Epithelial cell of proximal tubule (primary cell): ENCODE measurements around the gene HMGCL. TPM values are rescaled to one million over a fixed set of nuclear protein-coding genes. Genes with fewer than 3 reads are reported as not detected.
"Not testable (repeated sequence)": the region's sequence is repeated elsewhere in the genome, so short reads cannot be mapped to it uniquely, and the experiment has no call there.

ENCODE experiments used
- DNase-seq: peaks from one replicate; pipeline ENCODE4 v3.0.0-alpha.2; 2011; ENCODE audit warnings: low read depth
- H3K4me3 ChIP-seq: 2 replicates; pipeline ENCODE4 v1.5.1; 2011; ENCODE audit warnings: low read depth, mild to moderate bottlenecking, low read length
- CTCF ChIP-seq: conservative IDR thresholded peaks from 2 replicates; pipeline ENCODE4 v1.5.1; 2012; ENCODE audit warnings: low read depth, mild to moderate bottlenecking, low read length
- total RNA-seq: library from RNA; depleted of rRNA; stranded (reverse); fragments of >200 nt; gene quantifications from 2 replicates; pipeline ENCODE4 v1.2.3, GENCODE V29; 2015

HMGCL gene
- total RNA-seq, 1 donor from 2014 or later: 38.5 TPM

DNA sequence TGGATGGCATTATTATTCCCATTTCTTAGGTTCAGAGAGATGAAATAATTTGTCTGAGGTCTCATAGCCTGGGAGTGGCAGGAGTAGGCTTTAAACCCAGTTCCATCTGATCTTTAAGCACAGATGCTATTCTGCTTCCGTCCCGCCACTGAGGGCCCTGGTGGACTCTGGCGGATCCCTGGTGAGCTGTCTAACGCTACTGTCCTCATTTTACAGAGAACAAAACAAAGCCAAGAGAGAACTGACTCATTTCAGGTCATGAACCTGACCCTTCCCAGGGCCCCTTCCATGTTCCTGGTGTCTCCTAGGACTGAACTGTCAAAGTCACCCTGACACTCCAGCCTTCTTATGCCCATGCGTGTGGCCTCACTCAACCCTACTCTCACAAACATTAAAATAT is 21.6 kb downstream of the HMGCL start:
- DNase-seq: no peak
- no peak overlapping the region for H3K4me3 ChIP-seq
- TF ChIP-seq CTCF: no peak

GRCh38 chr1:23802809-23803342 is 22.4 kb downstream of the HMGCL start:
- DNase-seq, H3K4me3 ChIP-seq: not testable (repeated sequence)

- DNase-seq: no peak
- H3K4me3 ChIP-seq: no peak overlapping the region
- TF ChIP-seq CTCF: no peak
Measured at GRCh38 chr1:23801876-23802275, 23.4 kb downstream of the HMGCL start.

- peak overlapping the region; percentile 91 for H3K4me3 ChIP-seq
- no peak for TF ChIP-seq CTCF
- DNase-seq: no peak
Measured at GRCh38 chr1:23801338-23801748, 23.9 kb downstream of the HMGCL start.

DNA sequence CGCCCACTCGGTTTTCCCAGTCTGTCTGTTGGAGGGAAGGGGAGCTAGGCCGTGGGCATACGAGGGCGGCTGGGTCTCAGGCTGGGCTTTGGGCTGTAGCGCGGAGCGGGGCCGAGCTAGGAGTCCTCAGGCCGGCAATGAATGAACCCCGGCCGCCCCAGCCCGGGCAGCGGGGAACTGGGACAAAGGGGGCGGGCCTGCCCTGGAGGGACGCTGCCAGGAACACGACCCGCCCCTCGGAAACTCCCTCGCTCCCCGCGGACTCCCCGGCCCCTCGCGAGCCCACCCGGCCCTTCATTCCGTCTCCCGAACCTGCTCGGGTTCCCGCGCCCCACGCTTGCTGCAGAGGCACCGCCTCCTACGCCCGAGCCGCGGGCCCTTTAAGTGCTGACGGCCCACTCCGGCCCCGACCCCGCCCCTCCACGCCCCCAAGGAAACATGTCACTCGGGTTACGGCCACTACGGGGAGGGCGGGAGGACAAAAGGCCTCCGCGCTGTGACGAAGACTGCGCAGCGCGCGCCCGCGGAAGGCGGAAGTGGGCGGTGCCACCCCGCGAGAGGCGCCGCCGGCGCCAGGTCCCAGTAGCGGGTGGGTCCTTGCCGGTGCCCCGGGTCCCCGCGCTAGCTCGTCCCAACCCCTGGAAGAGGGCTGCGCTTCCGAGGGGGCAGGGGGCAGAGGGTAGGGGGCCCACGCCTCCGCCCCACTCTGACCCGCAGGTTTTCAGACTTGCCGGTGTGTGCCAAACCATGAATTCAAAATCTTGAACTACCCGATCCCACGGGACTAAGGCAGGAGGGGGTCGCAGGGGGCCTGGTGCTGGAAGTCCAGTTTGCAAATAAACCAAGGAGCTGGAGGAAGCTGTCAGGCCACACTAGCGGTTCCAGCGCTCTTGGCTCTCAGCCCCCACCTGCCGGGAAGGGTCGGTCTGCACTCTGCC is 24.6 kb downstream of the HMGCL start, which contains the start of gene GALE:
Gene GALE, minus strand, starts transcription at position 355 of the 938 bp plus-strand sequence. CDS start 1,747 bp downstream, outside the sequence.
- no peak for TF ChIP-seq CTCF
- peak within 1 kb of the TSS; percentile 91 for H3K4me3 ChIP-seq
- peak; percentile 35 for DNase-seq

GRCh38 chr1:23799570-23800399 is 25.4 kb downstream of the HMGCL start:
- no peak for TF ChIP-seq CTCF
- DNase-seq: peak; percentile 59
- H3K4me3 ChIP-seq: peak overlapping the region; percentile 91

- DNase-seq: no peak
- no peak for TF ChIP-seq CTCF
- peak overlapping the region; percentile 91 for H3K4me3 ChIP-seq
Measured at GRCh38 chr1:23799255-23799569, 26.0 kb downstream of the HMGCL start.
